HepG2 (cell line): ENCODE results near the gene TAP1. TPM values are rescaled to one million over a fixed set of nuclear protein-coding genes. Genes with fewer than 3 reads are reported as not detected.

Experiments used
- ATAC-seq: fragments of 200-7000 bp; cut with Tn5 transposase; 3 replicates; pipeline ENCODE4 v1.9.1; 2020; ENCODE audit warnings: mild to moderate bottlenecking, moderate library complexity
- BruUV-seq: library from RNA; stranded (reverse); fragments of 400-500 nt; replicated peaks from 2 replicates; lab custom pipeline; 2021; lab: Mats Ljungman, UMichigan
- CTCF ChIA-PET: fragments of 300-600 bp; formaldehyde crosslinking; extraction: SDS; loops from one replicate; lab custom pipeline; 2021; ENCODE audit warnings: low total read pairs, inconsistent platforms, low intra/inter-chr PET ratio; lab: Yijun Ruan, JAX
- POLR2A ChIA-PET: fragments of 350-600 bp; sonication (Branson Sonifier 250); formaldehyde crosslinking; loops from one replicate; lab custom pipeline; 2020; ENCODE audit warnings: antibody characterized with exemption, inconsistent platforms; lab: Yijun Ruan, JAX
- DNase-seq: peaks from one replicate; pipeline ENCODE4 v3.0.0-alpha.2; 2015; ENCODE audit warnings: low spot score
- FAIRE-seq: peaks from 3 replicates; lab custom pipeline; 2011; peaks lifted over from hg19 to GRCh38; lab: Jason Lieb, UNC
- H2AFZ ChIP-seq: one replicate; pipeline ENCODE4 v1.6.1; 2011; ENCODE audit warnings: low read length, inconsistent platforms
- H3K27ac ChIP-seq: fragments of 300-600 bp; 3 replicates; pipeline ENCODE4 v1.8.0; 2011; ENCODE audit warnings: mixed run types, mild to moderate bottlenecking, mixed read lengths, low read length, inconsistent platforms; ENCODE audit not compliant: insufficient read depth; ENCODE audit errors: extremely low read length
- H3K27me3 ChIP-seq, 2 experiments: fragments of 200-600 bp in 1 of 2; 2 replicates in 1 of 2; 3 replicates in 1 of 2; pipeline versions ENCODE4 v1.6.0 to v1.8.0; 2011; ENCODE audit warnings: low read length in 2 of 2, mild to moderate bottlenecking in 2 of 2, moderate library complexity in 2 of 2, inconsistent platforms in 1 of 2; ENCODE audit not compliant: insufficient read depth in 2 of 2, control insufficient read depth in 1 of 2
- H3K36me3 ChIP-seq, 2 experiments: fragments of 200-600 bp in 1 of 2; replicated peaks in 1 of 2; 2 replicates in 1 of 2; 3 replicates in 1 of 2; pipeline versions ENCODE4 v1.5.1 to v1.8.0; 2011; ENCODE audit warnings: low read length in 2 of 2, inconsistent platforms in 1 of 2; ENCODE audit not compliant: insufficient read depth in 2 of 2, control insufficient read depth in 1 of 2
- H3K4me1 ChIP-seq: 2 replicates; pipeline ENCODE4 v1.5.1; 2012; ENCODE audit warnings: low read length, inconsistent platforms; ENCODE audit not compliant: insufficient read depth
- H3K4me2 ChIP-seq: 2 replicates; pipeline ENCODE4 v1.6.0; 2011; ENCODE audit warnings: low read depth, low read length, inconsistent platforms
- H3K4me3 ChIP-seq, 3 experiments: fragments of 200-600 bp in 1 of 3; sonication (generic), shearing (Covaris generic) in 1 of 3; replicated peaks in 1 of 3; 2 replicates each; pipeline ENCODE4 v1.5.1; 2011 to 2016; ENCODE audit warnings: low read length in 3 of 3, inconsistent platforms in 2 of 3, low read depth in 2 of 3, mild to moderate bottlenecking in 2 of 3, control low read depth in 1 of 3, mixed read lengths in 1 of 3; ENCODE audit not compliant: insufficient read depth in 1 of 3
- H3K79me2 ChIP-seq: one replicate; pipeline ENCODE4 v1.6.1; 2011; ENCODE audit warnings: low read length, inconsistent platforms; ENCODE audit not compliant: insufficient read depth
- H3K9ac ChIP-seq: 2 replicates; pipeline ENCODE4 v1.6.0; 2011; ENCODE audit warnings: mild to moderate bottlenecking, low read depth, low read length, inconsistent platforms; ENCODE audit not compliant: insufficient read depth
- H3K9me3 ChIP-seq: 2 replicates; pipeline ENCODE4 v1.5.1; 2012; ENCODE audit warnings: mild to moderate bottlenecking, low read length
- H4K20me1 ChIP-seq: 2 replicates; pipeline ENCODE4 v1.6.0; 2011; ENCODE audit warnings: inconsistent platforms, mild to moderate bottlenecking, low read length, moderate library complexity; ENCODE audit not compliant: insufficient read depth
- PHF8 ChIP-seq: sonication (generic); formaldehyde crosslinking; IDR thresholded peaks from 2 replicates; pipeline ENCODE4 v1.5.0; 2020; ENCODE audit warnings: missing genetic modification reagents
- TARDBP ChIP-seq: sonication (generic); formaldehyde crosslinking; IDR thresholded peaks from 2 replicates; pipeline ENCODE4 v1.8.0; 2022; ENCODE audit warnings: mild to moderate bottlenecking, missing genetic modification reagents
- ZFP36L1 ChIP-seq: sonication (generic); formaldehyde crosslinking; IDR thresholded peaks from 2 replicates; pipeline ENCODE4 v1.8.0; 2022; ENCODE audit warnings: mild to moderate bottlenecking, missing genetic modification reagents, moderate library complexity
- ZNF550 ChIP-seq: sonication (generic); formaldehyde crosslinking; IDR thresholded peaks from 2 replicates; pipeline ENCODE4 v1.4.0; 2020; ENCODE audit warnings: mild to moderate bottlenecking, missing genetic modification reagents, borderline replicate concordance
- ZNF629 ChIP-seq: sonication (generic); formaldehyde crosslinking; conservative IDR thresholded peaks from 2 replicates; pipeline ENCODE4 v1.5.0; 2020; ENCODE audit warnings: missing genetic modification reagents
- ZNF7 ChIP-seq: IDR thresholded peaks from 2 replicates; pipeline ENCODE4 v1.6.1; 2016; ENCODE audit warnings: missing biosample characterization, missing genetic modification reagents
- WGBS: methylation state at CpG from one replicate; pipeline ENCODE4 v1.1.6; 2017; ENCODE audit warnings: low lambda C conversion rate; 5-methylcytosine and 5-hydroxymethylcytosine counted together
- in situ Hi-C: cut with HindIII; loops from 2 replicates; pipeline ENCODE4 v1.10.0; 2017; ENCODE audit warnings: low pct_unique_long_range_greater_than_20kb; ENCODE audit not compliant: extremely low pct_ligation_motif_present
- intact Hi-C: fragments of 100-400 bp; cut with micrococcal nuclease; formaldehyde crosslinking; loops from one replicate; pipeline ENCODE4 v1.10.0; 2022; ENCODE audit not compliant: unreplicated experiment
- polyA plus RNA-seq, 8 experiments: library from polyadenylated mRNA; depleted of rRNA in 3 of 8; stranded (reverse) in 7 of 8; unstranded in 1 of 8; fragments of >200 nt; fragmentation: Illumina TruSeq in 4 of 8; extraction: Trizol in 4 of 8; gene quantifications; 2 replicates each; pipeline versions ENCODE4 v1.2.1 to v1.2.3, GENCODE V29; 2011 to 2016; ENCODE audit warnings: low read depth in 4 of 8, missing spikeins in 1 of 8, mixed read lengths in 1 of 8; ENCODE audit not compliant: insufficient read depth in 1 of 8
- total RNA-seq, 5 experiments: library from RNA; depleted of rRNA; stranded (reverse); fragments of >200 nt; fragmentation: Illumina TruSeq; extraction: Trizol; gene quantifications; 2 replicates each; pipeline ENCODE4 v1.2.3, GENCODE V29; 2016; ENCODE audit warnings: low read depth in 1 of 5

The TAP1 gene
- total and polyA plus RNA-seq, 2 of the 13 experiments (the other 11 are each of a cell fraction or from before 2014, with no cell fraction given), result 31.2 to 52.2 TPM

DNA sequence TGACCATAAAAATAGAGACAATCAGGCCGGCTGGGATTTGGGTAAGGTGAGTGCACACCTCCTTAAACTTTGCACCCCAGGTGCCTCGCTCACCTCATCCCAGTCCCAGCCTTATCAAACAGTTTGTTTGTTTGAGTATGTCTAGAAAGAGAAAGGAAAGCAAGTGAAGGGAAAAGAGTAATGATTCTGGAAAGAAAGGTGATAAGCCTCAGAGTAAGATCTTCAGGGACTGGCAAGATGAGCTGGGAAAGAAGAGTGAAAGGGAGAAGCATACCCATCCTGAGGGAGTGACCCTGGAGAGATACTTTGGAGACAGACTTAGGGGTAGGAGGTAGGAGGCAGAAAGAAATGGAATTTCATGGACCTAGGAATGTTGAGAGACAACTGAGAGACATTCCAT lies 16.6 kb downstream of the TAP1 start:
- Histone ChIP-seq H3K36me3 (peaks cover 4 to 7% of the 10 kb centered on the region in 2 experiments; a peak in 2 of 5 replicates), H3K4me1 (peaks cover 14% of the 10 kb centered on the region), H2AFZ (no peak overlapping the region), H4K20me1 (no peaks in the 10 kb centered on the region), H3K4me2 (no peak overlapping the region), H3K9me3 (no peaks in the 10 kb centered on the region), H3K9ac (no peak overlapping the region), H3K27ac (no peak overlapping the region)
- ATAC-seq, result no peak
- WGBS, result 91% methylated on average over 2 of the region's 2 CpGs
- ChIA-PET POLR2A (no interaction called here), CTCF (no interaction called here)
- BruUV-seq, result no TSS peak
- intact Hi-C loops, result no loop called here
- FAIRE-seq, result no peak
- DNase-seq, result no peak
- TF ChIP-seq ZFP36L1 (CRISPR knock-in tag) (no peak), ZNF550 (CRISPR knock-in tag) (no peak), PHF8 (no peak)
- TF ChIP-seq, all 625 proteins: peak for 0
- no peak overlapping the region for H3K4me3 ChIP-seq
- in situ Hi-C loops, result no loop called here
- no peaks in the 10 kb centered on the region for H3K27me3 ChIP-seq
- peaks cover 4% of the 10 kb centered on the region for H3K79me2 ChIP-seq

DNA sequence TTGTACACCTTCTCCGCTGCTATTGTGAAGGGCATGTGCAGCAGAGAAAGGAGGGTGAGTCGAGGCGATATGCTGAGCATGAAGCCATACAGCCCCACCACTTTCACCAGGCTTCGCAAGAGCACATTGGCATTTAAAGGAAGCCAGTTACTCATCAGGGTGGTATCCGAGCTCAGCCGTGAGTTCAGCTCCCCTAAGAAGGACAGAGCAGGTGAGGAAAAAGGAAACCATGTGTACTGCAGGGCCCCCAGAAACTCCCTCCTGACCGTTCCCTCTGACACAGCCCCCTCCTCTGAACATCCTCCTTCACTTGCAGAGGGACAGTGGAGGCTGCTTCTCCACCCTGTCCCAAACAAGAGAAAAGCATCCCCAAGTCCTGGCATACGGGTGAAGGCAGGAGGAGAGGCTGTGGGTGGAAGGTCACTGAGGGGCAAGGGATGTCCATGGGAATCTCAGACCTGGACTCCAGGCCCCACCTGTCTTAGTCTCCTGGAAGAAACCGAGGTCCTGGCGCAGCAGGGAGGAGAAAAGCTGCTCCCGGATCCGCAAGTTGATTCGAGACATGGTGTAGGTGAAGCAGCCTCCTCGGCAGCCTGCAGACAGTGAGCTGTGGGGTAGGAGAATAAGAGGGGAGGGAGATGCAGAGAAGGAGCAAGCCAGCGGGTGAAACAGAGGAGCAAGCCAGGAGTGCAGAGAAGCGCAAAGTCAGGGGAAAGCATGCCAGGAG lies 18.2 kb downstream of the TAP1 start:
- H3K79me2 ChIP-seq, result peaks cover 4% of the 10 kb centered on the region
- in situ Hi-C loops (no loop called here), intact Hi-C loops (no loop called here)
- WGBS, result 95% methylated on average over 16 of the region's 16 CpGs
- TF ChIP-seq TARDBP, result no peak
- TF ChIP-seq ZNF7 (CRISPR knock-in tag), result no peak
- no peak for TF ChIP-seq ZNF629 (CRISPR knock-in tag)
- peaks cover 14% of the 10 kb centered on the region for H3K4me1 ChIP-seq
- POLR2A ChIA-PET, result no interaction called here
- no peak for DNase-seq
- no peaks in the 10 kb centered on the region for H4K20me1 ChIP-seq
- no peak for FAIRE-seq
- no peaks in the 10 kb centered on the region for H3K9me3 ChIP-seq
- ATAC-seq, result no peak
- H3K4me2 ChIP-seq, result no peak overlapping the region
- no peak overlapping the region for H2AFZ ChIP-seq
- BruUV-seq, result no TSS peak
- peaks cover 5 to 17% of the 10 kb centered on the region in 2 experiments; a peak in 4 of 5 replicates for H3K36me3 ChIP-seq
- H3K27me3 ChIP-seq, result no peaks in the 10 kb centered on the region
- H3K9ac ChIP-seq, result no peak overlapping the region
- no peak overlapping the region for H3K4me3 ChIP-seq
- CTCF ChIA-PET, result no interaction called here
- no peak overlapping the region for H3K27ac ChIP-seq
